CD4-positive, alpha-beta T cell (primary cell): Measurements from ENCODE around the gene TCF12. TPM values are rescaled to one million over a fixed set of nuclear protein-coding genes. Genes with fewer than 3 reads are reported as not detected.

Experiments
- ATAC-seq: fragments of 200-7000 bp; cut with Tn5 transposase; one replicate; pipeline ENCODE4 v1.10.0; 2022; ENCODE audit warnings: mild to moderate bottlenecking; ENCODE audit not compliant: poor library complexity
- CTCF ChIA-PET: fragments of 350-600 bp; sonication (Branson Sonifier 250); formaldehyde crosslinking; loops from one replicate; lab custom pipeline; 2021; ENCODE audit warnings: antibody characterized with exemption, inconsistent platforms; lab: Charles Lee
- POLR2A ChIA-PET: fragments of 350-600 bp; sonication (Branson Sonifier 250); formaldehyde crosslinking; loops from one replicate; lab custom pipeline; 2021; ENCODE audit warnings: antibody characterized with exemption, inconsistent platforms; lab: Charles Lee
- DNase-seq, 14 experiments: peaks; one replicate each; pipeline ENCODE4 v3.0.0-alpha.2; 2013 to 2020; ENCODE audit warnings: mixed read lengths in 2 of 14
- H3K27ac ChIP-seq, 2 donors: one replicate each; pipeline versions ENCODE4 v1.5.1 to v1.7.0; 2013; ENCODE audit warnings: low read length in 2 of 2, low read depth in 1 of 2, mild to moderate bottlenecking in 1 of 2
- H3K27me3 ChIP-seq, 2 experiments: 1 replicate in 1 of 2; 2 replicates in 1 of 2; pipeline versions ENCODE4 v1.6.1 to v1.7.0; 2013; ENCODE audit warnings: low read length in 2 of 2, control low read depth in 1 of 2, mild to moderate bottlenecking in 1 of 2, moderate library complexity in 1 of 2; ENCODE audit not compliant: insufficient read depth in 2 of 2, control insufficient read depth in 1 of 2
- H3K36me3 ChIP-seq: one replicate; pipeline ENCODE4 v1.6.1; 2013; ENCODE audit warnings: low read length, control low read depth; ENCODE audit not compliant: insufficient read depth
- H3K4me1 ChIP-seq: one replicate; pipeline ENCODE4 v1.6.1; 2013; ENCODE audit warnings: low read length, control low read depth; ENCODE audit not compliant: insufficient read depth
- H3K4me3 ChIP-seq: one replicate; pipeline ENCODE4 v1.5.1; 2013; ENCODE audit warnings: mild to moderate bottlenecking, low read length, moderate library complexity
- H3K9me3 ChIP-seq, 2 experiments: 1 replicate in 1 of 2; 2 replicates in 1 of 2; pipeline versions ENCODE4 v1.6.1 to v1.7.0; 2013; ENCODE audit warnings: low read length in 2 of 2, mild to moderate bottlenecking in 2 of 2, control low read depth in 1 of 2, moderate library complexity in 1 of 2; ENCODE audit not compliant: control insufficient read depth in 1 of 2, insufficient read depth in 1 of 2
- H3K27ac Mint-ChIP-seq: one replicate; pipeline ENCODE4 v1.8.0; 2020; ENCODE audit warnings: mixed read lengths
- H3K27me3 Mint-ChIP-seq: one replicate; pipeline ENCODE4 v1.8.0; 2021; ENCODE audit warnings: mixed read lengths
- H3K36me3 Mint-ChIP-seq: one replicate; pipeline ENCODE4 v1.8.0; 2021; ENCODE audit warnings: low read depth, mixed read lengths
- H3K4me1 Mint-ChIP-seq: one replicate; pipeline ENCODE4 v1.8.0; 2021; ENCODE audit warnings: low read depth, mixed read lengths
- H3K4me3 Mint-ChIP-seq: one replicate; pipeline ENCODE4 v1.8.0; 2020; ENCODE audit warnings: mild to moderate bottlenecking, mixed read lengths
- H3K9me3 Mint-ChIP-seq: one replicate; pipeline ENCODE4 v1.8.0; 2020; ENCODE audit warnings: mixed read lengths
- CTCF ChIP-seq: fragments of 200-600 bp; IDR thresholded peaks from one replicate; pipeline ENCODE4 v1.8.0; 2022; ENCODE audit warnings: antibody characterized with exemption, mild to moderate bottlenecking
- intact Hi-C, 2 experiments: fragments of 100-400 bp; cut with DNase I in 1 of 2; cut with micrococcal nuclease in 1 of 2; formaldehyde crosslinking; loops; one replicate each; pipeline versions ENCODE4 v1.15.1 to v1.9.0; 2023 to 2025; cut with DNase I, micrococcal nuclease
- total RNA-seq, 174 experiments: library from RNA in 2 of 174; stranded (reverse) in 2 of 174; gene quantifications; one replicate each; pipeline ENCODE4 v1.2.3 and lab custom pipeline; 2021 to 2026

Gene TCF12
- total RNA-seq, 2 experiments from 2014 or later = 54.0 TPM

DNA sequence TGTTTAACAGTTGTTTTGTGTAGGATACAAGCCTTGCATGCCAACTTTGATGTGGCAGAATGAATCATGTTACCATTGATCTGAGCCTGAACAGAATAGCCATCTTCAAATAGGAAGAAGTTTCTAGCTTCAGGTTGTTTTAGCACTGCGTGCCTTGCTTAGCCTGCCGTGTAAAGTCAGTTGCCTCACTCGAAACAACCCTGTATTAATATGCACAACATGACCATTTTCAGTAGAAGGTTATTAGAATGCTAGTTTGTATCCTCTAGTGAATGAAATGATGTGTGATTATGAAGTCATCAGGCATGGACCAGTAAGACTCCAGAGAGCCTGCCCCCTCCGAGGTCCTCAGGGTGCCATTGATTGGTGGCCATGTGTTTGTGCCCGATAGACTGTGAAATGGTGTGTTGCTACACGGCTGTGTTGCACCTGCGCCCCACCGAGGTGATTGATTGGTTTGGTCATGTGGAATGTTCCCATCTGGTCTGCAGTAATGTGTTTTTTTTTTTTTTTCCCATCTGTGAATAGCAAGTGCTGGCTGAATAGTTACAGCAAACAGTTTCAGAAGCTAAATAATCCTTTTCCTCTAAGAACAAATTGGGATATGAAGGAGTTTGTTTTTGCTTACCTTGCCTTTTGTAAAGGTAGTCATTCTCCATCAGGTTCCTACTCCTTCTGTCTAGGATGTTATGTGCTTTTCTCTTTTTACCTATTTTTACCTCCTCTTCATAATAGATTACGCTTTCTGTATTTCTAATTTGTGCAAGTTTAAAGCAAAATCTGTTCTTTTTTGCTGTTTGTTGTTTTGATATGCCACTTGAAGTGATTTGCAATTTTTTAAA lies 214.9 kb downstream of the TCF12 start:
- Mint-ChIP-seq H3K4me1 (peaks cover 75% of the 10 kb centered on the region), H3K27me3 (no peaks in the 10 kb centered on the region), H3K27ac (no peak overlapping the region), H3K4me3 (peak overlapping the region; percentile 34), H3K36me3 (peaks cover 27% of the 10 kb centered on the region), H3K9me3 (no peaks in the 10 kb centered on the region)
- CTCF ChIA-PET = interaction anchor here (0.7 kb wide), 1 partner anchor 203 kb away, joined by 3 read pairs; no protein-coding TSS in a partner anchor
- peaks cover 4% of the 10 kb centered on the region for H3K36me3 ChIP-seq
- no peak for TF ChIP-seq CTCF
- no peaks in the 10 kb centered on the region for H3K9me3 ChIP-seq
- POLR2A ChIA-PET = no interaction called here
- H3K27me3 ChIP-seq = no peaks in the 10 kb centered on the region
- H3K4me1 ChIP-seq = peaks cover 2% of the 10 kb centered on the region
- no peak overlapping the region for H3K27ac ChIP-seq
- ATAC-seq (peak; percentile 58), DNase-seq (peak in 3 of 14 experiments; percentile 8 to 30 (median 10))
- no peak overlapping the region for H3K4me3 ChIP-seq
- intact Hi-C loops = no loop called here

GRCh38 chr15:57134071-57134605 lies 215.7 kb downstream of the TCF12 start:
- Histone ChIP-seq H3K27ac (no peak overlapping the region), H3K27me3 (no peaks in the 10 kb centered on the region), H3K9me3 (no peaks in the 10 kb centered on the region), H3K4me3 (no peak overlapping the region), H3K36me3 (peaks cover under 1% of the 10 kb centered on the region), H3K4me1 (peaks cover 2% of the 10 kb centered on the region)
- no peak overlapping the region for H3K27ac Mint-ChIP-seq
- intact Hi-C loops = no loop called here
- ChIA-PET POLR2A (no interaction called here), CTCF (interaction anchor here (0.7 kb wide), 1 partner anchor 204 kb away, joined by 3 read pairs; no protein-coding TSS in a partner anchor)
- peaks cover 68% of the 10 kb centered on the region for H3K4me1 Mint-ChIP-seq
- H3K36me3 Mint-ChIP-seq = peaks cover 19% of the 10 kb centered on the region
- no peak for ATAC-seq
- no peak overlapping the region for H3K4me3 Mint-ChIP-seq
- DNase-seq = no peak
- no peaks in the 10 kb centered on the region for H3K9me3 Mint-ChIP-seq
- no peak for TF ChIP-seq CTCF
- no peaks in the 10 kb centered on the region for H3K27me3 Mint-ChIP-seq

GRCh38 chr15:57134851-57135250 lies 216.4 kb downstream of the TCF12 start:
- intact Hi-C loops = no loop called here
- Mint-ChIP-seq H3K4me3 (no peak overlapping the region), H3K27me3 (no peaks in the 10 kb centered on the region), H3K4me1 (peaks cover 61% of the 10 kb centered on the region), H3K27ac (no peak overlapping the region), H3K36me3 (peaks cover 15% of the 10 kb centered on the region), H3K9me3 (no peaks in the 10 kb centered on the region)
- Histone ChIP-seq H3K4me3 (no peak overlapping the region), H3K36me3 (no peaks in the 10 kb centered on the region), H3K27me3 (no peaks in the 10 kb centered on the region), H3K4me1 (peaks cover 2% of the 10 kb centered on the region), H3K27ac (no peak overlapping the region), H3K9me3 (no peaks in the 10 kb centered on the region)
- no peak for DNase-seq
- no peak for TF ChIP-seq CTCF
- ChIA-PET POLR2A (no interaction called here), CTCF (no interaction called here)
- no peak for ATAC-seq
